ENCODE results near the gene OAF.

OAF gene

GRCh38 chr11:120205596-120206161 is 5.2 kb upstream of the OAF start:
- DNase-seq: no peak

DNA sequence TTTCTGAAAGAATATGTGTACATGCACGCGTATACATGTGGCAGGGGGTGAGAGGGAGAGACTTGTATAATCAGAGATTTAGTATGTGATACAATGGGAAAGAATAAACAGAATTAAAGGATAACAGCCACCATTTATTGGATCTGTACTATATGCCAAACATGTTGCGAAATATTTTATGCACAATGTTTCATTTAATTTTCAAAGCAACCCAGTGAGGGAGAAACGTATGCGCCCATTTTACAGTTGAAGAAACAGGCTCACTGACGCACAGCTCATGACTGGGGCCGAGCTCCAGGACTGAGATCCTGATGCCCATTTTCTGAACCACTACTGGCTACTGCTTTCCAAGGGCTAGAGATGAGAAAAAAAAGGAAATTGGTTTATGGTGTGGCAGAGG is 3.3 kb upstream of the OAF start:
- DNase-seq: no peak

DNA sequence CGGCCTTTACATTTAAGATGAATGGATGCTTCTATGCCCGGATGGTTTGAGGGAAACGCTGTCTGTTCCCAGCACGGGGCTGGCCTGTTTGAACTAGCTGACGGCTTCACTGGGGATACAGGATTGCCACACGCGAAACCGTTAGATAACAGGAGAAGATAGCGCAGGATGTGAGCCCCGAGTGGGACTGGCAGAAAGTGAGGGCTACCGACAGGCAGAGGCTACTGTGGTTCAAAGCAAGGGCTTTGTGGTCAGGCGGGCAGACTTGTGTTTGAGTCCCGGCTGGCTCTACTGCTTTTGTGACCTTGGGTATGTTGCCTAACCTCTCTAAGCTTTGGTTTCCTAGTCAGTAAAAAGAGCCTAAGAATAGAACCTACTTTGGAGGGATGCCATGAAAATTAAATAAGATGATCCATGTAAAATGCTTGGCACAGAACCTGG is 2.8 kb upstream of the OAF start:
- peak; percentile 37 for DNase-seq

DNA sequence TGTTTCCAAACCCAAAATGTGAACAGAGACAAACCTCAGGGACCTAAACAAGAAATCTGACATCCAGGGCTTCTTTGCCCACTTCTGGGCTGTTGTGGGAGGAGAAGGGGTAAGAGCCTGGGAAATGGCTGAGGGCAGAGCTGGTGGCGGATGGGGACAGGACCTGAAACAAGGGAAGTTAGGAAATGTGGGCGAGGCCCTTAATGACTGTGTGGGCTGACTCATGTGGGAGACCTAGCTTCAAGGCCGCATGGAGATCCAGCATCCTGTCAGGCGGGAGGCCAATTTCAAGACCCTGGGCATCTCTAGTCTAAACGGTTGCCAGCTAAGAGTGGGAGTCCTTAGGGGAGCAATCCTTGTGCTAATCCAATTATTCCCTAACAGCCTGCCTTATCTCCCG is 2.1 kb upstream of the OAF start:
- DNase-seq: no peak

DNA sequence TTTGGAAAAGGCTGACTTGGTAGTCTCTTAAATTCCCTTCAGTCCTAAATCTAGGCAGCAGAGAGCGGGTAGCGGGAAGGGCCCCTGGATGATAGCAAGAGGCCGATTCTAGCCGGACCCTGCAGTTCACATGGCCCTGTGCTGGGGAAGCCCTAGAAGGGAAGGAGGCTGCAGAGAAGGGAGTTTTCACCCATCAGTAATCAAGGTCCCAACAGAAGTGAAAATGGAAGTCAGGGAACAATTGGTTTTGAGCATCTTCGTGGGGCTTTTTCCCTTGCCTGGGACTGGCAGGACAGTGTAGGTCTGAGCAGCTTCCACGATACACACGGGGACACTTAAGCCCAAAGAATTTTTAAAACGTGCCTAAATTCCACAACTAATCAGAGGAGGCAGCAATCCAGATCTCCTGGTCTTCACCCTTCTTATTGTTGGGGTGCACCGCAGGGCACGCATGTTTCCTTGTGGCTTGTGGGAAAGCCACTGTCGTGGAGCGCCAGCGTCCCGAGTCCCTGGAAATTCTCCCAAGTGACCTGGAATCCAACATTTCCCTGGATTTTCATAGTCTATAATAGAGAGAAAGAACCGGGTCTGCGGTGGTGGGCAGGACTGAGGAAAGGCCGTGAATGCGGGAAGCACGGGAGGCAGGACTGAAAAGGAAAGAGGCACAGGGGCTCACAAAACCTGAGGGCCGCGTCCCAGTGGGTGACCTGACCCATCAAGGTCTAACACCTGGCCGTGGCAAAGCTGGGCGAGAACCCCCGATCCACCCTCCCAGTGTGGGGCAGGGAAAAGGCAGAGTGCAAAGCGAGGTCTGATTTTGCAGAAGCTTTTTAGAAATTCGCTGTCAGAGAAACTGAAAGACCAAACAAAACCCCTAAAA is 846 bp upstream of the OAF start:
- DNase-seq: no peak

GRCh38 chr11:120211522-120212258 is 858 bp downstream of the OAF start:
- DNase-seq: peak; percentile 66

- no peak for DNase-seq
Measured at GRCh38 chr11:120212259-120212878, 1.5 kb downstream of the OAF start.

DNA sequence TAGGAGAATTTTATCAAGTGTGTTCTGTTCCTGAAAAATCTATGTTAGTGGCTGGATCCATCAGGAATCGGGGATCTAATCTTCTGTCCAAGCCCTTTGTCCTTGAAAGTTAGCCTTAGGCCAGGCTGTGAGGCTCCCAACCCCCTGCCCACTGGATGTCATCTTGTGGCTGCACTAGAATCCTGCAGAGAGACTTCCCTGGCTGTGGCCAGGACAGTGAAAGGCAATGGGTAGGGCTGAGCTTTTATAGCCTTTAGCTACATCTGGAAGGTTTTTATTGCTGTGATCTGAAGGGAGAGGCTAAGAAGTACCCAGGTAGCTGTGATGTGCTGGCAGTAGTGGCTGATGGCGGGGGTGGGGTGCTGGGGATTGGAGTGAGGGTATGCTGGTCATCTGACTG is 2.1 kb downstream of the OAF start:
- peak; percentile 36 for DNase-seq

GRCh38 chr11:120214581-120214980 is 3.7 kb downstream of the OAF start:
- DNase-seq: no peak

GRCh38 chr11:120215634-120216033 is 4.8 kb downstream of the OAF start:
- no peak for DNase-seq

DNA sequence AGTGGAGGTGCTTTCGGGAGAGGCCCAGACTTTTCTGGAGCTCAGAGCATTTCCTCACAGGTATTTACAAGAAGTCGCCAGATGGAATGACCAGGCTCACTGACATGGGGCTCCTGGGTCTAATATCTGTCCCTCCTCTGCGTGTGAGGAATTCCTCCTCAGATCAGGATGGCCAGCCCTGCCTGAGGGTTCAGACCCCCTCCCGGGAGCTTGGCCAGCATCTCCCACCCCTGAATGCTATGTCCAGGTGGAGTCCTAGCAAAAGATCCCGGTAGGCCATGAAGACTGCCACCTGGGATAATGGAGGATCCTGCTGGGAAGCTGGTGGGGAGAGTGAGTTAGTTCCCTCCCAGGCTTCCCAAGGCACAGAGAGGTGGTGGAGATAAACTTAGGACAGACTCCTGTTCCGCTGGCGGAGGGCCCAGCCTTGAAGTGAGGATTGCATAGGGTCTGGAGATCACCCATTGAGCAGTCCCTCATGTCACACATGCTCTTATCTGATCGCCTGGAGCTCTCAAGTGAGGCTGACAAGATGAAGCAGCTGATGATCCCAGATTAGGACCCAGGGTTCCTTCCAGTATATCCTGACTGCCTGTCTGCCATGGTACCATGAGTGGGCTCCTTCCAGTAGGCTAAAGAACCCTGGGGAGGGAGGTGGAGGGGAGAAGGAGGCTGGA is 5.7 kb downstream of the OAF start:
- DNase-seq: no peak

GRCh38 chr11:120217526-120217925 is 6.7 kb downstream of the OAF start:
- DNase-seq: no peak

DNA sequence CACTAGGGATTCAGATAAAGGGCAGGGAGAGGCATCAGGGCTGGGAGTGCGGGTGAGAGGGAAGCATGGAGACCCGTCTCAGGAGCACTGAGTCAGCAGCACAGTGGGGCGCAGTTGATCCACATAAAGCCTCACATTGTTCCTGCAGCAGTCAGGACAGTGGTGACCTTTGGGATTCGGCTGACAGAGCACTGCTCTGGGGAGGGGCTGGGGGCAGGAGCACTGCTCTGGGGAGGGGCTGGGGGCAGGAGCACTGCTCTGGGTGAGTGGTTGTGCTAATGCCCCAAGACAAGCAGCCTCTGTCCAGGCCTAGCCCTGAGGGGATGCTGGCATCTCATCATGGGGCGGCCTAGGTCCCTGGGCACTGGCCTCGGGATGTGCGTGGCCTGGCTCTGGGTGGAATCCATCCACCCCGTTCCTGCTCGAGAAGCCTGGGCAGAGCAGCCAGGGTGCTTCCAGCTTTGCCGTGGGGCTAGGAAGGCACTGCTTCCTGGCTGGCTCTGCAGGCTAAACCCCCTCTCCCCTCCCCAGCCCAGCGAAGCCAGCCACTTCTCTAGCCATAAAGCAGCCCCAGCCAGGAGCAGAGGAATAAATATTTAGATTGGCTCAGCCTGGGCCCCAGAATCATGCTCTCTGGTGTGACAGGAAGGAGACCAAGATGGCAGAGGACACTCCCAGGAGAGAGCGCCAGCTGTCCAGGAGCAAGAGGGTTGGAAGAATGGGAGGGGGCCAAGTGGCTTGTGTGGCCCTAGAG is 7.3 kb downstream of the OAF start:
- DNase-seq: peak; percentile 47

- no peak for DNase-seq
Measured at GRCh38 chr11:120218695-120219033, 7.8 kb downstream of the OAF start.

DNA sequence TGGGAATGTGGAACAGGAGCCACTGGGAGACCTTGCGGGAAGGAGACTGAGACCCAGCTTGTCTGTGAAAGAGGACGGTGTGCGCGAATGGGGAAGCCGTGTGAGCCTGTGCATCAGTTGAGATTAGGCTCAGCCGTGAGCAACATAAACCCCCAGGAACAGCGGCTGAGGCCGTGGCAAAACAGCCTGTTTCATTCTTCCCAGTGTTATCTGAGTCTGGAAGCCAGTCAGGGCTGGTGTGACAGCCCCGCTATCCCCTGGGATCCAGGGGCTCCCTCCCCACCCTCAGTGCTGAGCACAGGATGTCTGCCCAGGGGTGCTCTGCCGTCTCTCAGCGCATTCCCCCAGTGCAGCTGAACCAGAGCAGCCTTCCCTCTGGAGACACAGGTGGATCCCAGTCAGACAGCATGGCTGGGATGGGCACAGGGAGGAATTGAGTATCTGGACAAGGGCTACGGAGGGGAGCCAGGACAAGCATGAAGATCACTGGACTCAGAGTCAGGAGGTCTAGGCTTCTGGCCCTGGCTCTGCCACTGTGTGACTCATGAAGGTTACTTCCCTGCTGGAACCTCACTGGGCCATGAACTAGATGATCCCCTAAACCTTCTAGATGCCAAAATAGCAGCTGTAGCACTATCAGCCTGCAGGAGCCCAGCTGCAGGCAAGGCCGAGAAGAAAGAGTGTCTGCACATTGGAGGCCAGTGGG is 8.6 kb downstream of the OAF start:
- no peak for DNase-seq

DNA sequence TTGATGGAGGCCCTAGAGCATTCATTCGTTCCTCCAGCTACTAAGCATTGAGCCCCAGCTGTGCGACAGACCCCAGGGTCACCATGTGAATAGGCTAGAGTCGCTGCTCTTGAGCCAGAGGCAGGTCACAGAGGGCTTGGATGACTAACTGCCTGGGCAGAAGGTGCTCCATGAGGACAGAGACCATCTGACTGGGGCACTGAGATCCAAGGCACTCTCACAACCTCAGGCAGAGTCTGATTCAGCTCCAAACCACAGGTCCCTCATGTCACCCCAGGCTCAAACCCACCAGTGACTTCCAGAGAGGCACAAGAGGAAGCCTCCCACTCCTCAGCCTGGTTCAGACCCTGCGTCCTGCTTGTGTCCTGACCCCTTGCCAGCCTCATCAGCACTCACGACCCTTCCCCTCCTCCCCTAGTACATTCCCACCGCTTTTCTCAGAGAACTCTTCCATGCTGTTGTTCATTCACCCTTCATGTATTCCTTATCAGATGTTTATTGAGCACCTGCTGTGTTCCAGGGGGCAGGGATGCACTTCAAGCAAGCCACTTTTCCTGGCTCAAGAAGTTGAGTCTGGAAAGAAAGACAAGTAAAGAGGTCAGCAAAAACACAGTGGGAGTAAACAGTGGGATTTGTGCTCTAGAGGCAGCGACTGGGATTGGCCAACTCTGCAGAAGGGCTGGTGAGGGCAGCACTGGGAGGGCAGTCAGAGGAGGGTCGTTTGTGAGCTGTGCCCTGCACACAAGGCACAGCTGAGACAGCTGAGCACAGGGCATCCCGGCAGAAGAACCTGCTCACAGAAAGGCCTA is 9.3 kb downstream of the OAF start:
- no peak for DNase-seq

DNA sequence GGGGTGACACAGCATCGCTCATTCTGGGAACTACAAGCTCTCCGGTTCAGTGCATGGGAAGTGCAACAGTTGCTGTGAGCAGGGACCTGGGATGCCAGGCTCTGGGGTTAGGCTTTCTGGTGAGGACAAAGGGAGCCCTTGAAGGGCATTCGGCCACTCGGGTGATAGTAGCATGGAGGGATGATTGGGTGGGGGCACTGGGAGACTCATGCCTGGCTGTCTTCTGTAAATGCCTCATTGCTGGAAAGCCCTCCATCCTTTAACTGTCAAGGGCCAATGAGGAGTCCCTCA is 9.9 kb downstream of the OAF start:
- DNase-seq: no peak

- DNase-seq: no peak
Measured at GRCh38 chr11:120221115-120221752, 10.4 kb downstream of the OAF start.

DNA sequence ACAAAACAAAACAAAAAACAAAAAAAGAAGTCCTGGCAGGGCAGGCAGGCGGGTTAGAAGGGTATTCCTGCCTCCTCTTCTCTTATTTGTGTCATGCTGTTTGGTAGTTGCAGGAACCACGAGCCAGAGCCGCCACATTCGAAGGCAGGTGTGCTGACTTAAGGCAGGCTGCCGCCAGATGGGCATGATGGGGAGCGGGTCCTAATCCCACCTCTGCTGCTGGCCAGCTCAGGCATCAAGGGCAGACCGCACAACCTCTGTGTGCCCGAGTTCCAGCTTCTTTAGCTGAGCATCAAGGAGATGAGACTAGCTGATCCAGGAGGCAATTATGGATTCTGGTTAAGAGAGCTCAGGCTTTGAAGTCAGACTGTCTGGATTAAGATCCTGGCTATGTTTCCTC is 12.1 kb downstream of the OAF start:
- DNase-seq: no peak

DNA sequence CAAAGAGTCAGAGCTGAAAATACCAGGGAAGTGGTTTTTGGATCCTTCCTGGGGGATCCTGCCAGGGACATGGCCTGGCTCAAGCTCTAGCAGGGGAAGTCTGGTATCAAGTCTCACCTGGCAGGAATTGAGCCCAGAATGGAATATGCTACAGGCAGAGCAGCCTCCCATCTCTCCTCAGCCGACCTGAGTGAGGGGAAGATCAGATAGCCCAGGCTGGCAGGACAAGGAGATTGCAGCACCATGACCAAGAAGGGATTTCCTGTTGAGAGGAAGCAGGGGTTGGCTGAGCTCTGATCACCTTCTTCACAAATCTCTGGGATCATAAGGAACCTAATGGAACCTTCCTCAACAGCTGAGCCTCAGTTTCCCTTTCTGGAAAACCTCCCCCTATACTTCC is 13.0 kb downstream of the OAF start:
- no peak for DNase-seq

Measured in eye (tissue), 1 donor.